K562 (cell line): Measurements from ENCODE around the gene USP7. TPM values are rescaled to one million over a fixed set of nuclear protein-coding genes. Genes with fewer than 3 reads are reported as not detected.

Experiments
- ESRRB ChIP-seq: fragments of 250-450 bp; sonication (Bioruptor Pico); IDR thresholded peaks from 2 replicates; pipeline ENCODE4 v1.5.0; 2020; ENCODE audit warnings: mild to moderate bottlenecking, moderate library complexity, borderline replicate concordance
- IRF2 ChIP-seq: sonication (generic); formaldehyde crosslinking; IDR thresholded peaks from 2 replicates; pipeline ENCODE4 v1.8.1; 2022; ENCODE audit warnings: mild to moderate bottlenecking, missing genetic modification reagents
- NFRKB ChIP-seq: fragments of 450-650 bp; IDR thresholded peaks from 2 replicates; pipeline ENCODE4 v1.6.1; 2016; ENCODE audit warnings: low read depth
- PBX2 ChIP-seq, 2 experiments: IDR thresholded peaks in 1 of 2; conservative IDR thresholded peaks in 1 of 2; 2 replicates each; pipeline ENCODE4 v1.6.1; 2016; ENCODE audit warnings: low read depth in 2 of 2, mild to moderate bottlenecking in 1 of 2, missing compliant biosample characterization in 1 of 2, missing genetic modification characterization in 1 of 2, moderate library complexity in 1 of 2
- SNAPC5 ChIP-seq: fragments of 250-450 bp; sonication (Bioruptor Pico); IDR thresholded peaks from 2 replicates; pipeline ENCODE4 v1.8.0; 2021; ENCODE audit warnings: moderate library complexity, mild to moderate bottlenecking, inconsistent platforms
- THRA ChIP-seq: fragments of 450-650 bp; IDR thresholded peaks from 2 replicates; pipeline ENCODE4 v1.6.1; 2017; ENCODE audit warnings: mild to moderate bottlenecking, moderate library complexity
- ZBTB5 ChIP-seq: fragments of 450-650 bp; IDR thresholded peaks from 2 replicates; pipeline ENCODE4 v1.6.1; 2017; ENCODE audit warnings: antibody characterized with exemption
- ZNF12 ChIP-seq: sonication (generic); formaldehyde crosslinking; IDR thresholded peaks from 2 replicates; pipeline ENCODE4 v1.4.0; 2020; ENCODE audit warnings: mild to moderate bottlenecking, missing genetic modification reagents
- ZNF143 ChIP-seq: sonication (generic); formaldehyde crosslinking; IDR thresholded peaks from 2 replicates; pipeline ENCODE4 v1.9.0; 2022; ENCODE audit warnings: mild to moderate bottlenecking, missing genetic modification reagents
- polyA plus RNA-seq, 8 experiments: library from polyadenylated mRNA; depleted of rRNA in 4 of 8; stranded (reverse) in 5 of 8; unstranded in 3 of 8; fragments of >200 nt; fragmentation: Nextera tagmentation in 2 of 8; fragmentation: Illumina TruSeq in 1 of 8; extraction: Ambion mirVana in 2 of 8; extraction: Trizol in 1 of 8; gene quantifications; 2 replicates each; pipeline versions ENCODE4 v1.2.1 to v1.2.3, GENCODE V29; 2011 to 2014; ENCODE audit warnings: inconsistent platforms in 1 of 8, missing spikeins in 1 of 8
- total RNA-seq, 7 experiments: library from RNA; depleted of rRNA in 6 of 7; stranded (reverse); fragments of >200 nt in 6 of 7; fragmentation: Illumina TruSeq in 2 of 7; extraction: Trizol in 2 of 7; gene quantifications; 2 replicates each; pipeline versions ENCODE4 v1.2.1 to v1.2.3, GENCODE V29; 2011 to 2021; ENCODE audit warnings: low replicate concordance in 1 of 7

Gene USP7
- total and polyA plus RNA-seq, 9 of the 15 experiments (the other 6 are each of a cell fraction or from before 2014, with no cell fraction given) = 17.1 to 145 (median 57.9) TPM

- no peak for TF ChIP-seq THRA
- TF ChIP-seq ZNF12 (CRISPR knock-in tag) = no peak
- TF ChIP-seq ESRRB = no peak
- no peak for TF ChIP-seq NFRKB
- no peak for TF ChIP-seq ZBTB5
- TF ChIP-seq ZNF143 (CRISPR knock-in tag) = no peak
- TF ChIP-seq SNAPC5 = no peak
- TF ChIP-seq PBX2 (CRISPR knock-in tag; IDR thresholded peaks at IDR 0.05; ENCODE audit: low read depth) = no peak
- TF ChIP-seq PBX2 (tag; conservative IDR thresholded peaks at IDR 0.05; ENCODE audit: low read depth) = no peak
- no peak for TF ChIP-seq IRF2 (CRISPR knock-in tag)
Measured at GRCh38 chr16:8943001-8943763, 20.5 kb downstream of the USP7 start (continued).
